CD4-positive, alpha-beta T cell treated with Interleukin-17A for 4 hours (primary cell): Measurements from ENCODE around the gene POLR2J3.

ENCODE experiments used
- DNase-seq: peaks from one replicate; pipeline ENCODE4 v3.0.0-alpha.2; 2020; ENCODE audit warnings: mixed read lengths

Gene POLR2J3

DNA sequence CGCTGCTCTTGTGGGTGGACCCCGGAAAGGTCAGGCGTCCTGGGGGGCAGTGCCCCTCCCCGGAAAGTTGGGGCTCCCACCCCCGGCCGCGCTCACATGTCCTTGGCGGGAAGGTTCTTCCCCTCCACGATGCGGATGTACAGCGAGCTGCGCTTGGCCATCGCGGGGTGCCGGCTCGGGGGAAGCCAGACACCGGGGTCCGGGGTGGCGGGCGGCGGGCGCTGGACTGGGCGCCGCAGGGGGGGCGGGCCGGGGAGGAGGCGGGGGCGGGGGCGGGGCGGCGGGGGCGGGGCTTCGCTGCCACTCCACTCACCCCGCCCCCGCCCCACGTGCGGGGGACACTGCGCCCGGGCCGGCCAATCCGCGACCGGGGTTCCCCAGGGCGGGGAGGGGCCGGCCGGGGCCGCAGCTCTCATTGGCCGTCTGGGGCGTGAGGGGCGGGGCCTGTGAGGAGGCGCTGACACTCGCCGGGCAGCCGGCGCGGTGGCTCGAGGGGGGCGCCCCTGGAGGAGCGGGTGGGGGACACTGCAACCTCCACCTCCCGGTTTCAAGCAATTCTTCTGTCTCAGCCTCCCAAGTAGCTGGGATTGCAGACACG is 54.7 kb downstream of the POLR2J3 start, which contains the start of gene RASA4B:
Gene RASA4B, minus strand, starts transcription at position 228 of the 598 bp plus-strand sequence. Its CDS starts 67 bp downstream, at position 161.
- peak; percentile 45 for DNase-seq
